HFFc6 (cell line): ENCODE measurements around the gene PLA2G4E. TPM values are rescaled to one million over a fixed set of nuclear protein-coding genes. Genes with fewer than 3 reads are reported as not detected.

Experiments
- DNase-seq: peaks from one replicate; pipeline ENCODE4 v3.0.0-alpha.2; 2018
- H3K27ac Mint-ChIP-seq: 2 replicates; pipeline ENCODE4 v1.8.0; 2020; ENCODE audit warnings: mild to moderate bottlenecking, mixed read lengths
- H3K27me3 Mint-ChIP-seq: 2 replicates; pipeline ENCODE4 v1.8.0; 2021; ENCODE audit warnings: mild to moderate bottlenecking, moderate library complexity, mixed read lengths; ENCODE audit not compliant: insufficient read depth
- H3K36me3 Mint-ChIP-seq: 2 replicates; pipeline ENCODE4 v1.8.0; 2021; ENCODE audit warnings: low read depth, mixed read lengths
- H3K4me1 Mint-ChIP-seq: 2 replicates; pipeline ENCODE4 v1.8.0; 2020; ENCODE audit warnings: low read depth, mixed read lengths
- H3K4me3 Mint-ChIP-seq: 2 replicates; pipeline ENCODE4 v1.8.0; 2020; ENCODE audit warnings: mild to moderate bottlenecking, moderate library complexity, mixed read lengths
- H3K9me3 Mint-ChIP-seq: 2 replicates; pipeline ENCODE4 v1.8.0; 2020; ENCODE audit warnings: mild to moderate bottlenecking, mixed read lengths
- total RNA-seq, 6 experiments: library from RNA; stranded (reverse); fragmentation: NEBNext Ultra II Directional; extraction: Animal tissue kit (Norgen Biotek cat#: 25700); gene quantifications; 2 replicates in 1 of 6; 3 replicates in 5 of 6; pipeline ENCODE4 v1.2.3, GENCODE V29; 2021
- TF ChIP-seq, protein P1 (sequence below): fragments of 200-600 bp; sonication (generic); IDR thresholded peaks from 2 replicates; pipeline ENCODE4 v1.5.0; 2021; ENCODE audit warnings: antibody characterized with exemption, mild to moderate bottlenecking

Gene PLA2G4E
- total RNA-seq, 6 experiments from 2014 or later = not detected

DNA sequence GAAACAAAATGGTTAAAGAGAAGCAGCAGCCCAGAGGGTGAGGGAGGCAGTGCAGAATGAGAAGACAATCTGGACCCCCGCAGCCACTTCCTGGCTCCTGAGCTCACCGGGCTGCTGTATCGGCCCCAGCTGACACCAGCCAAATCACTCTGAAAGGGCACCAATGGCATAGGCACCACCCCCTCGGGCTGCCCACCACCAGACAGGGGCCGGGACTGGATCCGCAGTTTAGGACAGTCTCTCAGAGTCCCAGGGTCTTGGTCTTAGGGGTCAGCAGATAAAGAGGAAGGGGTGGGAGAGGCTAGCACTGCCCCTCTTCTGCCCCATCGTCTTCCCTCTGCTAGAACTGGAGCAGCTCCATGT, 30.6 kb downstream of the PLA2G4E start:
- Mint-ChIP-seq H3K36me3 (no peaks in the 10 kb centered on the region), H3K27ac (no peak overlapping the region)
- TF ChIP-seq, protein P1, sequence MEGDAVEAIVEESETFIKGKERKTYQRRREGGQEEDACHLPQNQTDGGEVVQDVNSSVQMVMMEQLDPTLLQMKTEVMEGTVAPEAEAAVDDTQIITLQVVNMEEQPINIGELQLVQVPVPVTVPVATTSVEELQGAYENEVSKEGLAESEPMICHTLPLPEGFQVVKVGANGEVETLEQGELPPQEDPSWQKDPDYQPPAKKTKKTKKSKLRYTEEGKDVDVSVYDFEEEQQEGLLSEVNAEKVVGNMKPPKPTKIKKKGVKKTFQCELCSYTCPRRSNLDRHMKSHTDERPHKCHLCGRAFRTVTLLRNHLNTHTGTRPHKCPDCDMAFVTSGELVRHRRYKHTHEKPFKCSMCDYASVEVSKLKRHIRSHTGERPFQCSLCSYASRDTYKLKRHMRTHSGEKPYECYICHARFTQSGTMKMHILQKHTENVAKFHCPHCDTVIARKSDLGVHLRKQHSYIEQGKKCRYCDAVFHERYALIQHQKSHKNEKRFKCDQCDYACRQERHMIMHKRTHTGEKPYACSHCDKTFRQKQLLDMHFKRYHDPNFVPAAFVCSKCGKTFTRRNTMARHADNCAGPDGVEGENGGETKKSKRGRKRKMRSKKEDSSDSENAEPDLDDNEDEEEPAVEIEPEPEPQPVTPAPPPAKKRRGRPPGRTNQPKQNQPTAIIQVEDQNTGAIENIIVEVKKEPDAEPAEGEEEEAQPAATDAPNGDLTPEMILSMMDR = no peak

DNA sequence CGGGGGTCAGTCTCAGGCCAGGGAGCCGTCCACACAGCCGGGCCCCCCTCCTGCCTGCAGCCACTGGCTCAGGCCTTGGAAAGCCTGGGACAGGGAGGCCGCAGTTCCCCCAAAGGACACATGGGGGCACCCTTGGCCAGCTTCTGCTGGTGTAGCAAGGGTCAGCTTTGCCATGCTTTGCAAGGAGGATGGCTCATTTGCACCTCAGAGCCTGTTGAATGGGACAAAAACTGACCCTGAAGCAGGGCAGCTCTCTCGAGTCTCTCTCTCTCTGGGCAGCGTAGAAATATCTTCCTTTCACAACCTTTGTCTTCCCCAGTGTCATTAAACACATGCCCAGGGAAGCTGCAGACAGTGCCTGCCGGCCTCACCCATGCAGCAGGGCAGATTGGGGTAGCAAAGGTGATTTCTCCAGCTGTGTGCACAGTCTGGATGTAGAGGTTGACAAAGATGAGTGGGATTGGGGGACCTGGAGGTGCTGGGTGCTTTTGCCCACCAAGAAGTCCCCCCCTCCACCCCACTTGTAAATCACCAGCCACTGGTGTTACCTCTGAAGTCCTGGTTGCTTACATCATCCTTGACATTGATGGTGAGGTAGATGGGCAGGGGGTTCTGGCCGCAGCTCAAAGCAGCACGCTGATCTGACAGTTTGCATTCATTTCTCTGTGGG, 31.1 kb downstream of the PLA2G4E start:
- H3K27ac Mint-ChIP-seq = no peak overlapping the region
- H3K36me3 Mint-ChIP-seq = no peaks in the 10 kb centered on the region
- no peaks in the 10 kb centered on the region for H3K4me1 Mint-ChIP-seq
- TF ChIP-seq, protein P1 = peak; percentile 96
- H3K9me3 Mint-ChIP-seq = no peaks in the 10 kb centered on the region
- DNase-seq = peak; percentile 56
- H3K4me3 Mint-ChIP-seq = no peak overlapping the region
- H3K27me3 Mint-ChIP-seq = peaks cover 18% of the 10 kb centered on the region

More for the DNA sequence above, 30.6 kb downstream of the PLA2G4E start:
- Mint-ChIP-seq H3K27me3 (peaks cover 20% of the 10 kb centered on the region), H3K4me3 (no peak overlapping the region), H3K4me1 (no peaks in the 10 kb centered on the region), H3K9me3 (no peaks in the 10 kb centered on the region)
- no peak for DNase-seq

DNA sequence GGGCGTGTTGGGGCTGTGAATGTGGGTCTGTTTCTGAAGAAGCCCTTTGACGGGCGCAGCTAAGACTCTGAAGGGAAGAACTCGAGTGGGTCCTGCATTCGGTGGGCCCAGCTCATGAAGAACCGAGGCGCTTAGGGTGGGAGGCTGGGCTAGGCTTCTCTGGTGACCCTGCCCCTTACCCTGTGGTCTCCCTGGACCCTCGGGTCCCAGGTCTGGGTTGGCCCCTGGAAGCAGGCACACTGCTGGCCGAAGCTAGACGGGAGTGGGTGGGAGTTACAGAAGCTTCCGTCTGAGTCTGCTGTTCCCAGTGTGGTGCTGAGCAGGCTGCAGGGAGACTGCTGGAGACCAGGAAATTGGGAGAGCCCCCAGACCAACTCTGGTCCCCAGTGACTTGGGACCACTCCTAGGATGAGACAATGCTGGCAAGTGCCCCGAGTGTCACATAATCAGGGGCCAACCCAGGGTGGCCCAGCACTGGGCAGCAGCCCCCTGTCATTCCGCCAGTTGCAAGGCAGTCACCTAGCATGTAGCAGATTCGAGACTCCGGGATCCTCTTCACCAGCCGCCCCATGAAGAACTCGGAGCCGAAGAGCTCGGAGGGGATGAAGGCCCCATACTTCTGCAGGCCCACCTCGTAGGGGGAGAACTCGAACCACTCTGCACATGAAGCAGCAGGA, 31.8 kb downstream of the PLA2G4E start:
- Mint-ChIP-seq H3K27ac (no peak overlapping the region), H3K4me3 (no peak overlapping the region), H3K27me3 (peaks cover 25% of the 10 kb centered on the region), H3K9me3 (no peaks in the 10 kb centered on the region), H3K36me3 (no peaks in the 10 kb centered on the region), H3K4me1 (no peaks in the 10 kb centered on the region)
- no peak for DNase-seq
- TF ChIP-seq, protein P1 = no peak

DNA sequence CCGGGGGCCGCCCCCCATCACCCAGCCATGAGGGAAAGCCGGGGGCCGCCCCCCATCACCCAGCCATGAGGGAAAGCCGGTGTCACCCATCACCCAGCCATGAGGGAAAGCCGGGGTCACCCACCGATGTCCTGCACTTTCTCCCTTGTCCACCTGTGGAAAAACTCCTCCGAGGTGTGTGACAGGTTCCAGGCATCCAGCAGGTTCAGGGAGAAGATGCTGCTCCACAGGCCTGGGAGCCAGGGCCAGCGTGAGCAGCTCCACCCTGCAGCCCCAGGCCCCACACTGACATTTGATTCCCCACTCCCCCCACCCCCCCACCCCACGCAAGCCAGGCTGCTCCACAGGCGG, 32.9 kb downstream of the PLA2G4E start:
- DNase-seq = no peak
- no peaks in the 10 kb centered on the region for H3K36me3 Mint-ChIP-seq
- H3K4me1 Mint-ChIP-seq = no peaks in the 10 kb centered on the region
- H3K27me3 Mint-ChIP-seq = peaks cover 21% of the 10 kb centered on the region
- TF ChIP-seq, protein P1 = no peak
- H3K4me3 Mint-ChIP-seq = no peak overlapping the region
- no peaks in the 10 kb centered on the region for H3K9me3 Mint-ChIP-seq
- no peak overlapping the region for H3K27ac Mint-ChIP-seq

DNA sequence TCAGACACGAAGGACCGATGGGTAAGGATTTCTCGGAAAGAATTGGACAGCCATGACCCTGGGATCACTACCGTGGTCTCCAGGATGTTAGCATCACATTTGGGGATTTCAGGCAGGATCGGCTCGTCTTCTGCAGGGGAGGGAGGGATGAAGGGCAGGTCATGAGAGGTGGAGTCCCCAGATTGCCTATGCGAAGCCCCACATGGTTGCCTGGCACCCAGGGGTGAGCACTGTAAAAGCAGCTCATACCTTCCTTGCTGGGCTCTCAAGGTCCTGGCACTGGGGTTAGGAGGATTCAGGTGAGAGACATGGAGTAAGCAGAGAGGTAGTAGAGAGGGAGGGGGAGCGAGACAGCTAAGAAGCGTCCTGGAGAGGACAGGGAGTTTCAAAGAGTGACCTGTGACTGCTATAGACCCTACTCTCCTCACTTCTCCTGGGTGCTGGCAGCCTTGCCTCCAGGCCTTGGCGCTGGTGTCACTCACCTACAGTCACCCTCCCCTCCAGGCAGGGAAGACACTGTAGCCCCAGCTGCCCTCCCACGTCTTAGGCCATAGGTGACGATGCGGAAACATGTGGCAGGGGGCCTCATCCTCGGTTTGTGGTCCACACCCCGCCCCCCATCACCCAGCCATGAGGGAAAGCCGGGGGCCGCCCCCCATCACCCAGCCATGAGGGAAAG, 33.5 kb downstream of the PLA2G4E start:
- TF ChIP-seq, protein P1 = no peak
- Mint-ChIP-seq H3K4me1 (peaks cover under 1% of the 10 kb centered on the region; the same call in 1 of the 2 replicates), H3K9me3 (no peaks in the 10 kb centered on the region), H3K36me3 (no peaks in the 10 kb centered on the region), H3K27ac (no peak overlapping the region), H3K27me3 (peaks cover 21% of the 10 kb centered on the region), H3K4me3 (no peak overlapping the region)
- no peak for DNase-seq
